GM21619 (cell line): ENCODE data around the gene SPTSSB.

Experiments used
- ATAC-seq: cut with Tn5 transposase; IDR thresholded peaks from one replicate; pipeline ENCODE4 v1.9.1; 2021; ENCODE audit not compliant: unreplicated experiment

SPTSSB gene

GRCh38 chr3:161371441-161372320 lies at the start of gene SPTSSB:
SPTSSB (minus strand) TSS chr3:161371517; CDS start chr3:161346323, 25,194 bp downstream.
- ATAC-seq, result peak; percentile 56

GRCh38 chr3:161420746-161421145 lies 49.4 kb upstream of the SPTSSB start:
- ATAC-seq, result no peak

GRCh38 chr3:161419555-161420333 lies 48.4 kb upstream of the SPTSSB start:
- ATAC-seq, result no peak

GRCh38 chr3:161415506-161416231 lies 44.4 kb upstream of the SPTSSB start:
- no peak for ATAC-seq

- ATAC-seq, result no peak
These were observed 43.6 kb upstream of the SPTSSB start for GRCh38 chr3:161414907-161415306.

- peak; percentile 68 for ATAC-seq
These were observed 42.5 kb upstream of the SPTSSB start for GRCh38 chr3:161413855-161414210.

GRCh38 chr3:161413127-161413854 lies 42.0 kb upstream of the SPTSSB start:
- peak; percentile 28 for ATAC-seq

- ATAC-seq, result no peak
These were observed 40.8 kb upstream of the SPTSSB start for GRCh38 chr3:161412123-161412522.

- ATAC-seq, result no peak
These were observed 38.5 kb upstream of the SPTSSB start for GRCh38 chr3:161409858-161410257.

- peak; percentile 43 for ATAC-seq
These were observed 37.8 kb upstream of the SPTSSB start for GRCh38 chr3:161409069-161409468.

- no peak for ATAC-seq
These were observed 35.6 kb upstream of the SPTSSB start for GRCh38 chr3:161406594-161407555.

GRCh38 chr3:161405836-161406235 lies 34.5 kb upstream of the SPTSSB start:
- no peak for ATAC-seq

- no peak for ATAC-seq
These were observed 33.8 kb upstream of the SPTSSB start for GRCh38 chr3:161405087-161405486.

- no peak for ATAC-seq
These were observed 31.9 kb upstream of the SPTSSB start for GRCh38 chr3:161403251-161403650.

GRCh38 chr3:161401389-161401788 lies 30.1 kb upstream of the SPTSSB start:
- no peak for ATAC-seq

- ATAC-seq, result no peak
These were observed 29.3 kb upstream of the SPTSSB start for GRCh38 chr3:161400650-161401049.

- ATAC-seq, result no peak
These were observed 24.0 kb upstream of the SPTSSB start for GRCh38 chr3:161395115-161396012.

GRCh38 chr3:161393803-161394202 lies 22.5 kb upstream of the SPTSSB start:
- peak; percentile 56 for ATAC-seq

GRCh38 chr3:161393310-161393709 lies 22.0 kb upstream of the SPTSSB start:
- no peak for ATAC-seq
